RKO (cell line): ENCODE measurements around the gene ATP9B.
A peak's percentile ranks its signal among the peaks of the same experiment; 100 is the strongest.
"Not testable (repeated sequence)": the region's sequence is repeated elsewhere in the genome, so short reads cannot be mapped to it uniquely, and the experiment has no call there.

ENCODE experiments used
- DNase-seq: peaks from one replicate; pipeline ENCODE4 v3.0.0-alpha.2; 2016; ENCODE audit warnings: low spot score

The ATP9B gene

DNA sequence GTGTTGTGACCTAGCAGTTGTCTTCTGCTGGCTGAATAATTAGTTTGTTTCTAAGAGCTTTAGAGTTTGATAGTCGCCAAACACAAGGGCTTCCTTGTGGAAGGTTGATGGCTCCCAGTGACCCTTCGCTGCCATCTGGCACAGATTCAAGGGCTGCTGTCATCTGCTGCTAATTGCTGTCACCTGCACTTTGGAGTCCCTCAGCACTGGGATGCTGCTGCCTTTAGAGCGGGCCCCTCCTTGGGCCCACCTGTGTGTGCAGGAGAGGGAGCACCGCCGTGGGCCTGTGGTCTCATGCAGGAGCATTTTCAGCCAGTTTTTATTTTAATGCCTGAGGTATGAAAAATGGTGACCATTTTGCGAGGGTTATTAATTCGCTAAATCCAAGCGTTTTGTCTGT, 172.6 kb downstream of the ATP9B start:
- no peak for DNase-seq

DNA sequence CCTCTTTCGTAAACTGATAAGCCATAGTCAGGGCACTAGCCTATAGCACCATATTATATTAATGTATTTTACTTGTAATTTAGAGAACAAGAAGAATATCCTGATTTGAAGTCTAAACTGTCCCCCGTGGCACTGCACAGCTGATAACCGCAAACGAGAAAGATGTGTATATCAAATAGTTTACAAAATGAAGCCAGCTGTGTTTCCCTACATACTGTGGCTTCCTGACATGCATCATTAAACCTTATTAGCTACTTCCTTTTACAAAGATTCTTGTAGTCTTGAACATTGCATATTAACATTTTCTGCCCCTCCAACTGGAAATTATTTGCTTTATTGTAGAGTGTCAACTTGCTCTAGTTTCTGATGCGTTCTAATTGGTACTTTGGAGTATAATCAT, 173.1 kb downstream of the ATP9B start:
- no peak for DNase-seq

DNA sequence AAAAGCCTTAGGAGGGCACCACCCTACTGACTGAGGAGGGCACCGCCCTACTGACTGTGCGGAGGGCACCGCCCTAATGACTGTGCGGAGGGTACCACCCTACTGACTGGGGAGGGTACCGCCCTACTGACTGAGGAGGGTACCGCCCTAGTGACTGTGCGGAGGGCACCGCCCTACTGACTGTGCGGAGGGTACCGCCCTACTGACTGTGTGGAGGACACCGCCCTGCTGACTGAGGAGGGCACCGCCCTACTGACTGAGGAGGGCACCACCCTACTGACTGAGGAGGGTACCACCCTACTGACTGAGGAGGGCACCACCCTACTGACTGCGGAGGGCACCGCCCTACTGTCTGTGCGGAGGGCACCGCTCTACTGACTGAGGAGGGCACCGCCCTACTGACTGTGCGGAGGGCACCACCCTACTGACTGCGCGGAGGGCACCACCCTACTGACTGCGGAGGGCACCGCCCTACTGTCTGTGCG, 176.4 kb downstream of the ATP9B start:
- peak; percentile 56 for DNase-seq

DNA sequence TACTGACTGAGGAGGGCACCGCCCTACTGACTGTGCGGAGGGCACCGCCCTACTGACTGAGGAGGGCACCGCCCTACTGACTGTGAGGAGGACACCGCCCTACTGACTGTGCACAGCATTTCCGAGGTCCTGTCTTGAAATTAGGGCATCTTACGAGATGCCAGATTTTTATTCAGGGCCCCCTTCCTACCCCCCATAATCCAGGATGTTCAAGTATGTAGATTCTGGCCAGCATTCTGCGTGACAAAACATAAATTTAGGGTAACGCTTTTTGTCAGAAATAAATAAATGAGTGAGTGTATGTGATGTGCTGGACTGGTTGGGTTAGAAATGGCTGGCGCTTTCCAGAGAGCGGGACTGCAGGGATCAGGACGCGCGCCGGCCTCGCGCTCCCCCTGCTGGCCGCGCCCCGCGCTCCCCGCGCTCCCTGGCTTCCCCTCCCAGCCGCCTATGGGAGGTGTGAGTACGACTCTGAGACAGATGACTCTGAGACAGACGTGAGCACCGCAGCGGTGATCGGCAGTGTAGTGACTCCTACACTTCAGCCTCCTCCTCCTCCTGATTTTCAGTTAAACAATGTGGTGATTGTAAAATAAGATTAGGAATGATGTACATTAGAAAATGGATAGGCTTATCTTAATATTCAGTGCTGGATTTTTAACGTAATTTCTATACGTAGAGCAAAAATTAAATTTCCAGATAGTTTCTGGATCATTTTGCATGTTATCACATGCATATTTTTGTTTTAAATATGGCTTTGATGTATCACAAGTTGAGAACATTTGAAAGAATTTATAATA, 177.3 kb downstream of the ATP9B start:
- peak; percentile 92 for DNase-seq

DNA sequence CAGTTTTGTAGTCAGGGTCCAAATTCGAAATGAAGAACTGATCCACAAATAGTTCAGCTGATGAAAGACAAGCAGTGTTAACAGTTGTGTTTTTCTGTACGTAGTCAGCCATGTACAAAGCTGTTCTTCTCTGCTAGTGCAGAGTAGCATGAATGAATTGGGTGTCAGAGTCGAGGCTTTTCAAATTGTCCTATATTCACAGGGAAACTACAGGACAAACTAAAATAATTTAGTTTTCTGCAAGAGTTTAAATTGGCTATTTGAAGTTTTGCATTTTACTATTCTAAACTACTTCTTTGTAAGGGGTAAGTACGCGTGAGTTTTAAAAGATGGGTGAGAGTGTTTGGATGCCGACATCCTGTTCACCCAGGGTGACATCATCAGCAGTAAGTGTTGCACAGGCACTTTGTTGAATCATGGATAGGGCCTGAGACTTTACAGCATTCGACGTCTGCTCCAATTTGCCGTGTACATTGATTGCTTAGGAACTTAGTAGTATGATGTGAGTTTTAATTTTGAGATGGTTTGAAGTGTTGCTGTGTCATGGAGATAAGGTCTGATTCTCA, 179.4 kb downstream of the ATP9B start:
- DNase-seq: peak; percentile 19

DNA sequence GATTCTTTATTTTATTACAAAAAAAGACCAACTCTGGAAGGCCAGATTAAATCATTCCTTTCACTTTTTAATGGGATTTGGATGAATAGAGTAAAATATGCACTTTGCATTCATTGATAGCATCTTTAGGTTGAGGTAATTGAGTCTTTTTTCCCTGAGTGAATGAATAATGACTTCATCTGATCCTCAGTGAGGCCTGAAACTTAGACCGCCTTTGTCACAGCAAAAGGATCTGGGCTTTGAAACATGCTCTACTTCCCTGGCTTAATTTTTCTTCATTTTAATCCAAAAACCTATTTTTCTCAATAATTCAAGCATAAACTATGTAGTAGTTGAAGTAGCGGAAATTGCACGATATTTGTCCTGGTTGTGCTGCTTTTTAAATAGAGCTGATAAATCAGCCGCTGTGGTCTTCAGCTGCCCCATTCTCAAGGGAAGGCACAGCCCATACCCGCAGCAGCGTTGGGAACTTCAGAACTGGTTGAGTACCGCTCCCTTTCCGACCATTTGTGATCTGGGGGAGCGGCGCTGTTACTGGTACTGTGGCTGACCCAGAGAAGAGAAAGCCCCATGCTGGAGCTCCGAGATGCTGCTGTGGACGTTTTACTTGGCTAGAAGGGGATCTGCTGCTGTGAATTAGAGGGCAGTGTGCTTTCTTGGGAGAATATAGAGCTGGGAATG, 181.2 kb downstream of the ATP9B start:
- DNase-seq: no peak

DNA sequence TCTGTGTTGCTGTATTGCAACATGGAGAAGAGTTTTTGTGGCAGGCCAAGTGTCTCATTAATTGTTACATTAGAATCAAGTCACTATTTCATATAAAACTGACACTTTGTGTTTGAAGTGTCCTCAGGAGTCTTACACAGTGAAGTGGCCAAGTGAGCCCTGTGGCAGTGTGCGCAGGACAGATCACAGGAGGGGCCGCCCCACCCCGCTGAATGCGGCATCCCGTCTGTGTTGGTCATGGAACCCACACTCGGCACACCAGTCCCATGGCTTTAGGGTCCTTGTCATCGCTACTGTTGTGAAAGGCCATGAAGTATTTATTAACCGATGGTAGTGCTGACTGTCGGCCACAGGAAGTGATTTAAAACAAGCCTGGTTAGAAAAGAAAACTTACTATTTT, 181.8 kb downstream of the ATP9B start:
- DNase-seq: no peak

DNA sequence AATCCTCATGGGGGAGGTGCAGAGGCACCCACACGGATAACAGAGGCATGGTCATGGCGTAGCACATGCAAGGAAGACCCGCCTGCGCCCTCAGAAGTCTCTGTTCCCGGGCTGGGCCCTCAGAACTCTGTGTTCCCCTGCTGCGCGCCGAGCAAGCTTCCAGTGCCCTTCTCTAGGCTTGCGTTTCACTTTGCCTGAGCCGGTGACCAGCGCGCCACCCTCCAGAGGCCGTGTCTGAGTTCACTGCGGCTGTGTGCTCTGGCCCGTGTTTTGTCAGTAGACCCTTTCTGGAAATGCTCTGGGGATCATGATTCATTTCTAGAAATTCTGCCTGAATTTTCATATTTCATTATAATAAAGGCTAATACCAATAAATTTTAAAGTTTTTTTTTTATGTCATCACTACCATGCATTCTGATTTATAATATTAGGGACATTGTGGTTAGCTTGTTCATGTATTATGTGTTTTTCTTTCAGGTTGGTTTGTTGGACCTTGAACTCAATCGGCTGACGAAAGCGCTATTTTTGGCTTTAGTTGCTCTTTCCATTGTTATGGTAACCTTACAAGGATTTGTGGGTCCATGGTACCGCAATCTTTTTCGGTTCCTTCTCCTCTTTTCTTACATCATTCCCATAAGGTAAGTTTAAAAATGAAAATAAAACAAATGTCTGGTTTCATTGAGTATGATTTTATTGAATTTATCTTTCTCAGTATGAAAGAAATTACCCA, 183.9 kb downstream of the ATP9B start:
- DNase-seq: no peak

DNA sequence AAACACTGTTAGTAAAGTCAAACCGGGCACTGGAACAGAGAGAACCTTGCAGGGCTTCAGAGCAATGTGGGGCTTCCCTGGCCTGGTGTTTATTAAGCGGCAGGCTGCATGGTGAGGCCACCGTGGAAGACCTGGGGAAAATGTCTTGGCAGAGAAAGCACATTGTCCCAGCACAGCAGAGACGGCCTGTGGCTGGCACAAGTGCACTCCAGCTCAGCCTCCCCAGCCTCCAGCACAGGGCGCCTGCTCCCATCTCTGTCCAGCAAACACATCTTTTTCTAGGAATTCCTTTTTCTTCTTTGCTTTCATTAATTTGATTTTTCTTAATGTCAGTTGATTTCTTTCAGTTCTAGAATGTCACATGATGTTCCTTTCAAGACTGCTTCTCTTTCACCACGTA, 188.3 kb downstream of the ATP9B start:
- no peak for DNase-seq

DNA sequence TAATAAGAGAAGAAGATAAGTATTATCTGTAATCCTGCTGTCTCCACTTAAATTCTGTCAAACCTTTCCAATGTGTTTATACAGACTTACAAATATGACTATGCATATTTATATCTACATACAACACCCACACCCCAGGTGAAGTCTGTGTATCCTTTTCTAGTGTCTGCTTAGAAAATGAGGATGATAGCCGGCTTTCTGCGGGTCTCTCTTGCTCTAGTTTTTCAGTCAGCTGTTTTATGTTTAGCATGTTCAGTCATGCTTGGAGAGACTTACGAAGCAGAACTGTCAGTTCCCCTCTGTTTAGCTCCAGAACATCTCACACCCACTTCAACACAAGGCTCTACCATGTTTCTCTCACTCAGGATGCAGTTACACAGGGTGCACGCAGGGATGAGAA, 189.3 kb downstream of the ATP9B start:
- no peak for DNase-seq

DNA sequence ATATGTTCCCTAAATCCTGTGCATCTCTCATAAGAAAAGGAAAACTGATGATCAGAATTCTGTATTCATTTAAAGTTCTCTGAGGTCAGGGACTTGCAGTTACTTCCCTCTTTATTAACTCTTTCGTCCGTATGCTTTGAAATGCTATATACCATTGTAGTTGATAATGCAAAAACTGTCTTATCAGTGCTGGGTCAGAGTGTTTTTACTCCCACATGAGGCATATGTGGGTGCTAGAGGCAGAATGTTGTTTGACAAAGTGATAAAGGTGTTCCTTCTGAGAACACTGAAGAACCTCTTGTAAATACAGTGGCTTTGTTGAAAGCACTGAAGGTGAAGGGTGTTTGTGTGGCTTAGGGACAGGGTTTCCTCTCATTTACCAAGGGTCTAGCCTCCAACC, 190.0 kb downstream of the ATP9B start:
- no peak for DNase-seq

DNA sequence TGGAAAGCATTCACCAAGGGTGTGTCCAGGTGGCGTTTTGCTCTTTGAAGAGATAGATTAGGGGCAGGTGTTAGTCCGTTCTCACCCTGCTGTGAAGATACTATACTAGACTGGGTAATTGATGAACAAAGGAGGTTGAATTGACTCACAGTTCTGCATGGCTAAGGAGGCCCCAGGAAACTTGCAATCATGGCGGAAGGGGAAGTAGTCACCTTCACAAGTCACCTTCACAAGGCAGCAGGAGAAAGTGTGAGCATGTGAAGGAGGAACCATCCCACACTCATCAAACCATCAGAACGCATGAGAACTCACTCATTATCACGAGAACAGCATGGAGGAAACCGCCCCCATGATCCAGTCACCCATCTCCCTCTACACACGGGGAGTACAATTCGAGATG, 190.8 kb downstream of the ATP9B start:
- DNase-seq: no peak

DNA sequence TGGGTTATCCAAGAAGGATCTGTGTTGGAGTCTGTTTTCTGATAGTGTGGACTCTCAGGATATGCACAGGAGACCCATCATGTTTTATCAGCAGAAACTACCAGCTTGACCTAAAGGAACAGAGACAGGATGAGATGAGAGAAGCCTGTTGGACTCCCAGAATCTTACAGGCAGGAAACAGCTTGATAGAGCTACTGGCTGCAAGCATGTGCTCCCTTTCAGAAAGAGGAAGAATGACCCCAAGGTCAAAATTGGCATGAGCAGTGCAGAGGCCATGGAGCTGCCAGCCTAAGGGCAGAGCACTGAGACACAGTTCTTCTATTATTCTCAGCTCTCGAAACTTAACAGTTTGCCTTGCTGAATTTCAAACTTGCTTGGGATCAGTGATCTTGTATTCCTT, 191.3 kb downstream of the ATP9B start:
- no peak for DNase-seq

DNA sequence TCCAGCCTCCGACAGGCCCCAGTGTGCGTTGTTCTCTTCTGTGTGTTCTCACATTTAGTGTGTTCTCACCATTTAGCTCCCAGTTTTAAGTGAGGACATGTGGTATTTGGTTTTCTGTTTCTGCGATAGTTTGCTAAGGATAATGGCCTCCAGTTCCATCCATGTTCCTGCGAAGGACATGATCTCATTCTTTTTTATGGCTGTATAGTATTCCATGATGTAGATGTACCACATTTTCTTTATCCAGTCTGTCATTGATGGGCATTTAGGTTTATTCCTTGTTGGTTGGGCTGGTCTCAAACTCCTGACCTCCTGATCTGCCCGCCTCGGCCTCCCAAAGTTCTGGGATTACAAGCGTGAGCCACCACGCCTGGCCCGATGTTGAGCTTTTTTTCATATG, 195.9 kb downstream of the ATP9B start:
- DNase-seq: not testable (repeated sequence)

DNA sequence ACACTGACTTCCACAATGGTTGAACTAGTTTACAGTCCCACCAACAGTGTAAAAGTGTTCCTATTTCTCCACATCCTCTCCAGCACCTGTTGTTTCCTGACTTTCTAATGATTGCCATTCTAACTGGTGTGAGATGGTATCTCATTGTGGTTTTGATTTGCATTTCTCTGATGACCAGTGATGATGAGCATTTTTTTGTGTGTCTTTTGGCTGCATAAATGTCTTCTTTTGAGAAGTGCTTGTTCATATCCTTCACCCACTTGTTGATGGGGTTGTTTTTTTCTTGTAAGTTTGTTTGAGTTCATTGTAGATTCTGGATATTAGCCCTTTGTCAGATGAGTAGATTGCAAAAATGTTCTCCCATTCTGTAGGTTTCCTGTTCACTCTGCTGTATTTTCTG, 202.6 kb downstream of the ATP9B start:
- not testable (repeated sequence) for DNase-seq

DNA sequence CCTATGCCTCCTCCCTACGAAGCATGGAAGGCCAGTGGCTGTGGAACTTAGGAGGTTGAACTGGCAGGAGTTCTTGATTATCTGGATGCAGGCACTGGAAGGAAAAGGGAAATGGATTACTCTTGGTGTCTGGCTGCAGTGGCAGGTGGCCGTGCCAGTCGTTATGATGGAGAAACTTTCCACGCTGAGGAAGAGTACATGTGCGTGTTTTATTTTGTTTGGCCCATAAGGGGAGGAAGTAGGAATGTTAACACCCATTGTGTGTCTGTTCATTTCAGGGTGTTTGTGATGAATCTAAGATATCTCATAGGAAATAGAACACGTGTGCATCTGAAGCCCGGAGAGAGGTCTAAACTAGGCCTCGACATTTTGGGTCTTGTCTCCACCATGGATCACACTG, 203.7 kb downstream of the ATP9B start:
- DNase-seq: no peak

DNA sequence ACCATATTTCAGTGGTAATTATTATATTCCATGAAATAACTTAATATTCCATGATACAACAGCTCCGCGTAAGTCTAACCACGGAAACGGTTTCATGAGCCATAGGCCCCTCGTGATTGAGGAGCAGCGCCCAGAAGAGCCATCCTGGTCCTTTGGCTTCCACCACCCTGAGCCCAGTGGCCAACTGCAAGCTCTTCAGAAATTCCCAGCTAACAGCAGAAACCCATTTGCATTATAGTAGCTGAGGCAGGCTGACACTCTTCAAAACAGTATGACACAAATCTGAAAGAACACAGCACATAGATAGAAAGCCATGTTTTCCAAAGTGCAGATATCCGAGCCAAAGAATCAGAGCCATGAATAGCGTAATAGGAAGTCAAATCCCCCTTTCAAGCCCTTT, 205.6 kb downstream of the ATP9B start:
- DNase-seq: no peak

DNA sequence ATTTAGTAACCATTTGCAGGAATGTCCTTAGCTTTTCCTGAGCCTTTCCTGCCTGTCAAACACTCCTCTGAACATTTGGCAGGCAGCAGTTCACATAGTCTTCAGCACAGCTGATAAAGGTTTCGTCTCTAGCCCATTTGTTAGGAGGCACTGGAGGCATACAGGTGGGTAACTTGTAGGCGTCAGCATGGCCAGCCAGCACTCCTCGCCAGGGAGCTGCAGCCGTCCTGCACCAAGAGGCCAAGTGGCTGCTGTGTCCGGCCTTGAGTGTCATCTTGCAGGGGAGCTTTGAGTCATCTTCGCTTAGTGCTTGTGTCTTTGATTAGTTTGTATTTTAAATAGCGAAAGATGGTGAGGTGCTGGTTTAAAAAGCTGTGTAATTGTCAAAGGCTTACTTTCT, 206.3 kb downstream of the ATP9B start:
- no peak for DNase-seq

DNA sequence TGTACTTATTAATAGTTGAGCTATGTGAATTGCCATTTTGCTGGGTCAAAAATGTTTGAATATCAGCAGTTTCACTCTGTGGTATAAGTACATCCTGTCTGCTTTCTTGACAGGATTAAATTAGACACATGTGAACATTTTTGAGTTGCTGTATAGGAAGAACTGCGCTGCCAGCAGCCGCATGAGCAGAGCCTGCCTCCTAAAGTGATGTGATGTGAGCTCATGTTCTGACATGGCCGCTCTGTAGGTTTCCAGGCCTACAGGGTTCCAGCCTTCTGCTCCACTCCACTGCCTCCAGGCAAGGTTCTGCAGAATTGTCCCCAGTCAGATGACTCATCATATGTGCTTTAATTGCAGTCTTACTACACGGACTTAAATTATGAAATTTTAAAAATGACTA, 206.8 kb downstream of the ATP9B start:
- no peak for DNase-seq

DNA sequence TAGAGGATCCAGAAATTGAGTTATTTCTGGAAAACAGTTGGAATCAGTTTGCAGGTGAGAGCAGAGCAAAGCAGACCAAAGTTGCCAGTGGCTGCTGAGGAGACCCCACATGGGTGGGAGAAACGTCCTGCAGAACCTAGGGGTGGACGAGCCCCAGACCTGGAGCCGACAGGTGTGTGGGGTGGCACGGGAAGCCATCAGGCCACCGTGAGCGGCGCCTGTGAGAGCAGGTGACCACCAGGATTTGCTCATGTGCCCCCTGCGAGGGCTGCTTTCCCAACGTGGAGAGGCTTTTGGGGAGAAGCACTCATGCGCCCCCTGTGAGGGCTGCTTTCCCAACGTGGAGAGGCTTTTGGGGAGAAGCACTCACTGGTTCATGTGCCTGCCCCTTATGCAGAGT, 209.7 kb downstream of the ATP9B start:
- no peak for DNase-seq

DNA sequence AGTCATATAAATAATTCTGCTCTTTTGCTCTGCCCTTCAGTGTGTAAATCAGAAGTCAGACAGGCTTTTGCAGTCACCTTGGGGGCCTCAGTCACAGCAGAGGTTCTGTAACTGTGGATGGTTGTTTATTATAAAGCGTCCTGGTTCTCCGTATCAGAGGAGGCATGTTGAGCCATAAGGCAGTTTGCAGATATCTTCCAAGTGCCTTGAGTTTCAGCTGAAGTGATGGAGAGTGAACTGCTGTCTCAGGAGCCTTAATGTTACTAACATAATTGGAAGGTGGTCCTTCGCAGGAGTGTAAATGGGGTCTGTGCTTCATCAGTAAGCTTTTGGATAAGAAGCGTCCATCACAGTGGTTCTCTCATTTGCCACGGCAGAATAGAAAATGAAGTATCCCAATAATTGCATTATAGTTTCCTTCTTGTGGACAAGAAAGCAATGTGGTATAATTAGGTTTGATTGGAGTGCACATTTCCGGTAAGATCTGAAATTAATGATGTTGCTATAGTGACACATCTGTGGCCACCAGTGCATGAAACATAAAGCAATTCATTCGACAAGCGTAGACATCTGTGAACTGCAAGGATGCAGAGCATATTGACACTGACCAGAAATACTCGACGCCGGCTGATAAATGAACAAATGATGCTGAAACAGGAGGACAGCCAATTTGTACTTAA, 214.1 kb downstream of the ATP9B start:
- DNase-seq: no peak

DNA sequence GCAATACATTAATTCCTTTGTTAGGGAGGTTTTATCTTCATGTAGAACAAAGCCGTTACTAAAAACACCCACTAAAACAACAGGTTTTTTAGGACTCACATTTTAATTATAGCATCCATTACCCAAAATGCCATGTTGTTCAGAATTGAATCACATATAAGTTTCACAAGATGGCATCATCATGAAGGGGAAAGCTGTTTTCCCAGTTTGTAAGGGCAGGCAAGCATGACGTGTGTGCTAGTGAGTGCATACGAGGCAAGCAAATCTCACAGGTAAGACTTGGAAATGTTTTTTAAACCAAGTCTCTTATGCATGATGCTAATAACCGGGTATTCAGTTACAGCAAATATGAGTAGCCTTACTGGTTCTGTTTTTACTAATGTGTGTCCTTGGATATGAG, 214.7 kb downstream of the ATP9B start:
- DNase-seq: no peak
